HG03064 (cell line): ENCODE data around the gene FAM111A.

Experiments
- ATAC-seq: cut with Tn5 transposase; IDR thresholded peaks from one replicate; pipeline ENCODE4 v1.9.1; 2021; ENCODE audit warnings: low read depth; ENCODE audit not compliant: unreplicated experiment

FAM111A gene

GRCh38 chr11:59141191-59141590 lies 1.5 kb upstream of the FAM111A start:
- ATAC-seq = no peak

GRCh38 chr11:59141673-59142460 lies 789 bp upstream of the FAM111A start:
- ATAC-seq = peak; percentile 1

- ATAC-seq = no peak
Measured at GRCh38 chr11:59144096-59144495, 1.4 kb downstream of the FAM111A start.

GRCh38 chr11:59144579-59145345 lies 2.1 kb downstream of the FAM111A start:
- ATAC-seq = peak; percentile 47

- ATAC-seq = no peak
Measured at GRCh38 chr11:59145534-59145933, 2.9 kb downstream of the FAM111A start.

GRCh38 chr11:59151761-59152160 lies 9.1 kb downstream of the FAM111A start:
- peak; percentile 46 for ATAC-seq

GRCh38 chr11:59152312-59152951 lies 9.8 kb downstream of the FAM111A start:
- ATAC-seq = peak; percentile 86

GRCh38 chr11:59154610-59155009 lies 12.0 kb downstream of the FAM111A start:
- ATAC-seq = no peak

GRCh38 chr11:59157433-59157832 lies 14.8 kb downstream of the FAM111A start:
- ATAC-seq = no peak

GRCh38 chr11:59158206-59159068 lies 15.8 kb downstream of the FAM111A start:
- peak; percentile 92 for ATAC-seq

- no peak for ATAC-seq
Measured at GRCh38 chr11:59164028-59164427, 21.4 kb downstream of the FAM111A start.

- peak; percentile 68 for ATAC-seq
Measured at GRCh38 chr11:59171508-59172322, 29.1 kb downstream of the FAM111A start, which contains the start of gene DTX4. DTX4 (plus strand) TSS chr11:59172132; CDS start chr11:59172596, 464 bp downstream.

- ATAC-seq = peak; percentile 23
Measured at GRCh38 chr11:59172345-59173079, 29.9 kb downstream of the FAM111A start.

GRCh38 chr11:59173080-59173963 lies 30.7 kb downstream of the FAM111A start:
- no peak for ATAC-seq

- no peak for ATAC-seq
Measured at GRCh38 chr11:59173964-59174663, 31.5 kb downstream of the FAM111A start.

GRCh38 chr11:59174664-59175033 lies 32.0 kb downstream of the FAM111A start:
- no peak for ATAC-seq

- ATAC-seq = no peak
Measured at GRCh38 chr11:59175091-59175501, 32.4 kb downstream of the FAM111A start.
